Heart right ventricle (tissue), 16 donors: Measurements from ENCODE around the gene CABLES2. TPM values are rescaled to one million over a fixed set of nuclear protein-coding genes. Genes with fewer than 3 reads are reported as not detected.
A peak's percentile ranks its signal among the peaks of the same experiment; 100 is the strongest.

Experiments
- ATAC-seq, 8 donors: fragments of 200-7000 bp; cut with Tn5 transposase; one replicate each; pipeline ENCODE4 v1.9.1; 2020; ENCODE audit warnings: mild to moderate bottlenecking in 8 of 8, moderate library complexity in 8 of 8, moderate number of reproducible peaks in 1 of 8
- DNase-seq, 2 donors: peaks; one replicate each; pipeline ENCODE4 v3.0.0-alpha.2; 2020
- H3K27ac ChIP-seq, 10 donors: fragments of 200-600 bp; sonication (generic) in 2 of 10; one replicate each; pipeline versions ENCODE4 v1.5.0 to v1.8.0; 2020 to 2022; ENCODE audit warnings: mild to moderate bottlenecking in 3 of 10
- H3K27me3 ChIP-seq, 7 donors: fragments of 200-600 bp; one replicate each; pipeline ENCODE4 v1.8.0; 2021 to 2022; ENCODE audit warnings: mild to moderate bottlenecking in 2 of 7
- H3K36me3 ChIP-seq, 9 donors: fragments of 200-600 bp; sonication (generic) in 1 of 9; one replicate each; pipeline versions ENCODE4 v1.5.0 to v1.8.0; 2020 to 2022; ENCODE audit warnings: mild to moderate bottlenecking in 2 of 9
- H3K4me1 ChIP-seq, 9 donors: fragments of 200-600 bp; sonication (generic) in 1 of 9; one replicate each; pipeline versions ENCODE4 v1.5.0 to v1.8.0; 2020 to 2022; ENCODE audit warnings: mild to moderate bottlenecking in 4 of 9
- H3K4me3 ChIP-seq, 10 donors: fragments of 200-600 bp; sonication (generic) in 2 of 10; one replicate each; pipeline versions ENCODE4 v1.5.0 to v1.8.0; 2020 to 2022; ENCODE audit warnings: mild to moderate bottlenecking in 7 of 10, moderate library complexity in 2 of 10
- H3K9me3 ChIP-seq, 11 donors: fragments of 200-600 bp in 10 of 11; sonication (generic) in 2 of 11; one replicate each; pipeline versions ENCODE4 v1.5.0 to v1.8.0; 2013 to 2022; ENCODE audit warnings: mild to moderate bottlenecking in 2 of 11, control low read depth in 1 of 11, moderate library complexity in 1 of 11
- CTCF ChIP-seq, 9 donors: fragments of 200-600 bp; sonication (generic) in 2 of 9; IDR thresholded peaks; one replicate each; pipeline versions ENCODE4 v1.5.0 to v1.8.0; 2021 to 2022; ENCODE audit warnings: antibody characterized with exemption in 9 of 9, mild to moderate bottlenecking in 5 of 9, moderate library complexity in 1 of 9
- WGBS, 2 donors: extraction: QIAGEN DNeasy Blood & Tissue Kit; methylation state at CpG; one replicate each; pipeline ENCODE4 v1.1.7; 2013; ENCODE audit warnings: inconsistent platforms in 1 of 2; 5-methylcytosine and 5-hydroxymethylcytosine counted together
- intact Hi-C, 10 donors: fragments of 100-400 bp; cut with DNase I; formaldehyde crosslinking; loops; one replicate each; pipeline versions ENCODE4 v1.11.1 to v1.14.2; 2022
- polyA plus RNA-seq, 2 donors: library from polyadenylated mRNA; stranded (reverse); fragments of 200-250 nt; gene quantifications; one replicate each; pipeline ENCODE4 v1.2.3, GENCODE V29; 2013
- total RNA-seq, 10 donors: library from RNA; stranded (reverse); fragmentation: NEBNext Ultra II Directional in 3 of 10; extraction: Animal tissue kit (Norgen Biotek cat#: 25700) in 3 of 10; gene quantifications; one replicate each; pipeline versions ENCODE4 v1.2.1 to v1.2.4, GENCODE V29; 2021 to 2023
- donor health status: Arrhythmogenic right ventricular cardiomyopathy.
- donor health status: ischemic (EF 13 %, LVEDD 7.1; RV severe dilation, severe dysfunction).
- donor health status: healthy with polysubstance abuse.
- donor health status: DM: no; HTN: yes; CAD: no.
- donor health status: DM: no; HTN: no; CAD: no.
- donor health status: ischemic (EF 25% LVEDD 6.9; RV normal size, moderate dysfunction).
- donor health status: ischemic (EF 25% LVEDD 5.7; RV mildly dilated, moderate dysfunction).
- donor health status: healthy.
- donor health status: DM: yes; HTN: yes; CAD: no.
- donor health status: Ischemic cardiomyopathy.
- donor health status: ischemic (EF 35%, LVEDD 5.7; RV mildly dilated, moderate dysfunction).
- donor health status: nonischemic (EF 11% LVEDD 7.7; RV severe dilation, severe dysfunction).
- donor health status: DM: yes; HTN: yes; CAD: no.
- donor health status: PGD.
- donor health status: ischemic (EF 29% LVEDD 5.4; RV normal size, mild dysfunction).
- donor health status: nonischemic (EF 23%, LVEDD 6.1; RV moderate dilation, normal function).

Gene CABLES2
- total and polyA plus RNA-seq, 12 donors = 2.9 to 11.9 (median 7.8) TPM

- Histone ChIP-seq H3K4me1 (peaks cover 57 to 91% (median 88%) of the 10 kb centered on the region in 9 donors), H3K9me3 (no peaks in the 10 kb centered on the region), H3K27me3 (peaks cover 0 to 53% (median 0%) of the 10 kb centered on the region in 7 donors), H3K36me3 (peaks cover 0 to 9% (median 0%) of the 10 kb centered on the region in 9 donors), H3K4me3 (peak overlapping the region in 9 of 10 donors; percentile 70 to 95 (median 91)), H3K27ac (peak overlapping the region; percentile 80 to 99 (median 94))
- ATAC-seq = peak; percentile 5 to 68 (median 54)
- TF ChIP-seq CTCF (IDR thresholded peaks at IDR 0.05) = no peak
- WGBS, 2 donors = 41 to 43% methylated on average over 26 to 27 of the region's 27 CpGs
- intact Hi-C loops = loop anchor here in 2 of 10 donors (2.0 to 5.0 kb wide), 2 partner anchors 16 to 63 kb away; partner anchors contain the start of gene ADRM1 (in 1 of the 2)
- peak; percentile 69 to 71 for DNase-seq
These were observed 42.0 kb downstream of the CABLES2 start for GRCh38 chr20:62364911-62365736.

GRCh38 chr20:62363920-62364851, 42.9 kb downstream of the CABLES2 start:
- DNase-seq (peak; percentile 61 to 68), ATAC-seq (peak in 7 of 8 donors; percentile 9 to 51 (median 31))
- Histone ChIP-seq H3K27me3 (peaks cover 0 to 44% (median 0%) of the 10 kb centered on the region in 7 donors), H3K9me3 (no peaks in the 10 kb centered on the region), H3K36me3 (peaks cover 0 to 9% (median 0%) of the 10 kb centered on the region in 9 donors), H3K4me1 (peaks cover 63 to 91% (median 88%) of the 10 kb centered on the region in 9 donors), H3K4me3 (peak overlapping the region in 9 of 10 donors; percentile 70 to 95 (median 91)), H3K27ac (peak overlapping the region; percentile 80 to 99 (median 94))
- TF ChIP-seq CTCF (IDR thresholded peaks at IDR 0.05) = no peak
- 60 to 65% methylated on average over 22 of the region's 22 CpGs for WGBS, 2 donors
- intact Hi-C loops = loop anchor here in 1 of 10 donors (2.0 kb wide), 1 partner anchor 17 kb away; no protein-coding TSS in a partner anchor

GRCh38 chr20:62362991-62363919, 43.8 kb downstream of the CABLES2 start:
- ATAC-seq = no peak
- intact Hi-C loops = no loop called here
- peak overlapping the region; percentile 41 to 99 (median 94) for H3K27ac ChIP-seq
- WGBS, 2 donors = 54 to 58% methylated on average over 20 of the region's 20 CpGs
- no peaks in the 10 kb centered on the region for H3K9me3 ChIP-seq
- peak; percentile 19 to 31 for DNase-seq
- H3K4me1 ChIP-seq = peaks cover 63 to 91% (median 88%) of the 10 kb centered on the region in 9 donors
- peaks cover 0 to 9% (median 0%) of the 10 kb centered on the region in 9 donors for H3K36me3 ChIP-seq
- peaks cover 0 to 35% (median 0%) of the 10 kb centered on the region in 7 donors for H3K27me3 ChIP-seq
- TF ChIP-seq CTCF (IDR thresholded peaks at IDR 0.05) = peak in 5 of 9 donors; percentile 7 to 32 (median 22)
- H3K4me3 ChIP-seq = peak overlapping the region in 3 of 10 donors; percentile 11 to 95 (median 93)
